Smooth muscle cell (in vitro differentiated cells): Measurements from ENCODE around the gene SPRN. TPM values are rescaled to one million over a fixed set of nuclear protein-coding genes. Genes with fewer than 3 reads are reported as not detected.

Experiments
- DNase-seq: peaks from one replicate; lab custom pipeline; 2025; ENCODE audit not compliant: unreplicated experiment; lab: John Stamatoyannopoulos, UW
- H2AFZ ChIP-seq: fragments of 200-600 bp; sonication (generic); 2 replicates; pipeline ENCODE4 v1.6.0; 2016; ENCODE audit warnings: antibody characterized with exemption, low read depth, mild to moderate bottlenecking
- H3F3A ChIP-seq: fragments of 200-600 bp; sonication (generic); 2 replicates; pipeline ENCODE4 v1.6.0; 2017; ENCODE audit warnings: antibody characterized with exemption, low read depth
- H3K27ac ChIP-seq: fragments of 200-600 bp; sonication (generic); 2 replicates; pipeline ENCODE4 v1.5.1; 2016; ENCODE audit warnings: low read depth, mild to moderate bottlenecking
- H3K27me3 ChIP-seq: fragments of 200-600 bp; sonication (generic); 2 replicates; pipeline ENCODE4 v1.6.1; 2016; ENCODE audit warnings: low read depth, mild to moderate bottlenecking
- H3K36me3 ChIP-seq: fragments of 200-600 bp; sonication (generic); 2 replicates; pipeline ENCODE4 v1.5.1; 2016; ENCODE audit warnings: low read depth
- H3K4me1 ChIP-seq: fragments of 200-600 bp; sonication (generic); 2 replicates; pipeline ENCODE4 v1.5.1; 2016; ENCODE audit warnings: low read depth
- H3K4me2 ChIP-seq: fragments of 200-600 bp; sonication (generic); 2 replicates; pipeline ENCODE4 v1.6.0; 2016; ENCODE audit warnings: mild to moderate bottlenecking
- H3K4me3 ChIP-seq: fragments of 200-600 bp; sonication (generic); 2 replicates; pipeline ENCODE4 v1.5.1; 2016; ENCODE audit warnings: mild to moderate bottlenecking
- H3K79me2 ChIP-seq: fragments of 200-600 bp; sonication (generic); 2 replicates; pipeline ENCODE4 v1.6.0; 2016; ENCODE audit warnings: low read depth, mild to moderate bottlenecking
- H3K9ac ChIP-seq: fragments of 200-600 bp; sonication (generic); 2 replicates; pipeline ENCODE4 v1.6.0; 2016; ENCODE audit warnings: low read depth
- H3K9me3 ChIP-seq: fragments of 200-600 bp; sonication (generic); replicated peaks from 2 replicates; pipeline ENCODE4 v1.5.1; 2016; ENCODE audit warnings: low read depth
- H4K20me1 ChIP-seq: fragments of 200-600 bp; sonication (generic); 2 replicates; pipeline ENCODE4 v1.6.0; 2016; ENCODE audit warnings: low read depth
- WGBS: methylation state at CpG from one replicate; pipeline ENCODE4 v1.1.7; 2016; ENCODE audit warnings: low lambda C conversion rate; 5-methylcytosine and 5-hydroxymethylcytosine counted together
- polyA plus RNA-seq: library from polyadenylated mRNA; unstranded; fragments of >200 nt; fragmentation: Nextera tagmentation; extraction: Ambion mirVana; gene quantifications from 2 replicates; pipeline ENCODE4 v1.2.1, GENCODE V29; 2016
- total RNA-seq: library from RNA; depleted of rRNA; stranded (reverse); fragments of >200 nt; gene quantifications from 2 replicates; pipeline ENCODE4 v1.2.3, GENCODE V29; 2014
- TF ChIP-seq, protein P1 (sequence below): fragments of 200-600 bp; sonication (generic); IDR thresholded peaks from 2 replicates; pipeline ENCODE4 v1.5.1; 2017; ENCODE audit warnings: borderline replicate concordance, mild to moderate bottlenecking, antibody characterized with exemption; ENCODE audit not compliant: insufficient read depth, poor library complexity, severe bottlenecking

SPRN gene
- total and polyA plus RNA-seq, 2 experiments from 2014 or later = 0.13 to 1.00 TPM

DNA sequence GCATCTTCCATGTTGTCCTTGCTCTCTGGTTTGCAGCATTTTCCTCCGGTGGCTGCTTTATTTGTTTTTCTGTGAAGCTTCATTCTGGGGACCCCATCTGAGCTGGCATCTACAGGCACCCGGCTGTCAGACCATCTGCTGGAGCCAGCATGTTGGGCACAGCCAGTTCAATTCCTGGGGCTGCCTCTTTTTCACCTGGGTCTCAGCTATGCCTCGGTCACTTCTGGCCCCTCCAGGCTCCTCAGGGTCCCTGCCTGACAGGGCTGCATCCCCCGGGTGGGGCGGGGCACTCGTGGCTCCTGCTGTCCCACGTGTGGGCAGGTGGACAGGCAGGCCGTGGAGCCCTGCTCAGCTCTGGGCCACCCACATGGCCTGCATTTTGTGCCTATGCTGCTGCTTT lies 37.4 kb upstream of the SPRN start:
- no peaks in the 10 kb centered on the region for H3K4me1 ChIP-seq
- H4K20me1 ChIP-seq = no peaks in the 10 kb centered on the region
- no peak overlapping the region for H3K4me3 ChIP-seq
- TF ChIP-seq, protein P1, sequence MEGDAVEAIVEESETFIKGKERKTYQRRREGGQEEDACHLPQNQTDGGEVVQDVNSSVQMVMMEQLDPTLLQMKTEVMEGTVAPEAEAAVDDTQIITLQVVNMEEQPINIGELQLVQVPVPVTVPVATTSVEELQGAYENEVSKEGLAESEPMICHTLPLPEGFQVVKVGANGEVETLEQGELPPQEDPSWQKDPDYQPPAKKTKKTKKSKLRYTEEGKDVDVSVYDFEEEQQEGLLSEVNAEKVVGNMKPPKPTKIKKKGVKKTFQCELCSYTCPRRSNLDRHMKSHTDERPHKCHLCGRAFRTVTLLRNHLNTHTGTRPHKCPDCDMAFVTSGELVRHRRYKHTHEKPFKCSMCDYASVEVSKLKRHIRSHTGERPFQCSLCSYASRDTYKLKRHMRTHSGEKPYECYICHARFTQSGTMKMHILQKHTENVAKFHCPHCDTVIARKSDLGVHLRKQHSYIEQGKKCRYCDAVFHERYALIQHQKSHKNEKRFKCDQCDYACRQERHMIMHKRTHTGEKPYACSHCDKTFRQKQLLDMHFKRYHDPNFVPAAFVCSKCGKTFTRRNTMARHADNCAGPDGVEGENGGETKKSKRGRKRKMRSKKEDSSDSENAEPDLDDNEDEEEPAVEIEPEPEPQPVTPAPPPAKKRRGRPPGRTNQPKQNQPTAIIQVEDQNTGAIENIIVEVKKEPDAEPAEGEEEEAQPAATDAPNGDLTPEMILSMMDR = no peak
- no peaks in the 10 kb centered on the region for H3K79me2 ChIP-seq
- H2AFZ ChIP-seq = no peak overlapping the region
- DNase-seq = no peak
- peaks cover 9% of the 10 kb centered on the region for H3K9me3 ChIP-seq
- H3K36me3 ChIP-seq = no peaks in the 10 kb centered on the region
- H3K27me3 ChIP-seq = no peaks in the 10 kb centered on the region
- no peak overlapping the region for H3K27ac ChIP-seq
- no peak overlapping the region for H3K9ac ChIP-seq
- no peaks in the 10 kb centered on the region for H3F3A ChIP-seq
- H3K4me2 ChIP-seq = no peak overlapping the region
- 76% methylated on average over 8 of the region's 8 CpGs for WGBS

DNA sequence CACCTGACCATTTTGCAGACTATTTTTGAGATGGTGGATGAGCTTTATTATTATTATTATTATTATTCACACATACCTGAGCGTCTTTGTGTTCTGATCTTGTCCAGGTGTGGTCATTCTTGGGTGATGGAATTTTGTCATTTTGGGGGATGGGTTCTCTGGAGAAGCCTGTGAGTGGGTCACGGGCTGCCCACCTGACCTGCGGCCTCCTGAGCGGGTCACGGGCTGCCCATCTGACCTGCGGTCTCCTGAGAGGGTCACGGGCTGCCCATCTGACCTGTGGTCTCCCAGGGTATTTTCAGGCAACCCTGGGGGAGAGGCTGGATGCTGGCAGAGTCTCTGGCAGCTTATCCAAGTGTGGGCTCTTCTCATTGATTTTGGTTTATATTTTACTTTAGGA lies 36.6 kb upstream of the SPRN start:
- no peak overlapping the region for H3K9ac ChIP-seq
- H2AFZ ChIP-seq = no peak overlapping the region
- no peaks in the 10 kb centered on the region for H4K20me1 ChIP-seq
- H3K4me1 ChIP-seq = no peaks in the 10 kb centered on the region
- peaks cover 9% of the 10 kb centered on the region for H3K9me3 ChIP-seq
- TF ChIP-seq, protein P1 = no peak
- no peak overlapping the region for H3K27ac ChIP-seq
- H3K4me3 ChIP-seq = no peak overlapping the region
- WGBS = 94% methylated on average over 7 of the region's 7 CpGs
- no peaks in the 10 kb centered on the region for H3K79me2 ChIP-seq
- H3K27me3 ChIP-seq = no peaks in the 10 kb centered on the region
- no peak for DNase-seq
- H3K4me2 ChIP-seq = no peak overlapping the region
- no peaks in the 10 kb centered on the region for H3K36me3 ChIP-seq
- H3F3A ChIP-seq = no peaks in the 10 kb centered on the region

DNA sequence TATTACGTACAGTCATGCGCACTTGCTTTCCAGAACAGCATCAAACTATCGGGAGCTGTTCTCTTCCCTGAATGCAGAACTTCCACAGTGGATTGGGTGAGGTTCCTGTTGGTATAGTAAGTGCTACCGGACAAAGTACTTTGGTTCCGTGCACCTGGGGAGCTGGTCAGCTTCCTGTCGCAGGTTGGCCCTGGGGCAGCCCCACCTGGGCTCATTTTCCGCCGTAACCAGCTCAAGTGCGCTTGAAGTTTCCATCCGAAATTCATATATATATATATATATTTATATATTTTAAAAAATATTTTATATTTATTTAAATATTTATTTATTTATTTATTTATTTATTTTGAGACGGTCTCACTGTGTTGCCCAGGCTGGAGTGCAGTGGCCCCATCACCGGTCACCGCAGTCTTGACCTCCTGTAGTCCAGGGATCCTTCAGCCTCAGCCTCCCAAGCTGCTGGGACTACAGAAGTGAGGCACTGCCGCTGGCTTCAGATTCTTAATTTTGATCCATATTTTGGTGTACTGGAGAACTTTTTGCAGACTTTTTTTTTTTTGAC lies 35.9 kb upstream of the SPRN start:
- Histone ChIP-seq H2AFZ (no peak overlapping the region), H3K79me2 (no peaks in the 10 kb centered on the region), H3K4me3 (no peak overlapping the region), H3K4me1 (no peaks in the 10 kb centered on the region), H4K20me1 (no peaks in the 10 kb centered on the region), H3F3A (no peaks in the 10 kb centered on the region), H3K9ac (no peak overlapping the region), H3K36me3 (no peaks in the 10 kb centered on the region), H3K9me3 (peaks cover 9% of the 10 kb centered on the region), H3K4me2 (no peak overlapping the region), H3K27ac (no peak overlapping the region), H3K27me3 (no peaks in the 10 kb centered on the region)
- DNase-seq = no peak
- TF ChIP-seq, protein P1 = no peak
- 94% methylated on average over 14 of the region's 14 CpGs for WGBS

DNA sequence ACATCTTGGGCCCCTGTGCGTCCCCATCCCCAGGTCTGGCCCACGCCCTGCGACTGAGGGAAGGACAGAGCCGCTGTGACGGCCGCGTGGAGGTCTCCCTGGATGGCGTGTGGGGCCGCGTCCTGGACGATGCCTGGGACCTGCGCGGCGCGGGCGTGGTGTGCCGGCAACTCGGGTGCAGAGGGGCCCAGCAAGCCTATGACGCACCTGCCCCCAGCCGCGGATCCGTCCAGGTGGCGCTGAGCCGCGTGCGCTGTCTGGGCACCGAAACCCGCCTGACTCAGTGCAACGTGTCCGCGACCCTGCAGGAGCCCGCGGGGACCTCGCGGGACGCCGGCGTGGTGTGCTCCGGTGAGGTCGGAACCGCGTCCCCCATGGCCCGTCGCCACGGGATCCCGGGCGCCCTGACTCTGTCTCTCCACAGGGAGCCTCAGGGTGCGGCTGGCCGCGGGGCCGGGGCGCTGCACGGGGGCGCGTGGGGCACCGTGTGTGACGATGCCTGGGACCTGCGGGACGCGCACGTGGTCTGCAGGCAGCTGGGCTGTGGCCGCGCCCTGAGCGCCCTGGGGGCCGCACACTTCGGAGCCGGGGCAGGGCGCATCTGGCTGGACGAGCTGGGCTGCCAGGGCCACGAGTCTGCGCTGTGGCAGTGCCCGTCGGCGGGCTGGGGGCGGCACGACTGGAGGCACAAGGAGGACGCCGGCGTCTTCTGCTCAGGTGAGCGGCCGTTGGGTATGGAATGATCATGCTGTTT lies 35.2 kb upstream of the SPRN start:
- no peak overlapping the region for H2AFZ ChIP-seq
- no peak overlapping the region for H3K9ac ChIP-seq
- H3K4me2 ChIP-seq = no peak overlapping the region
- H3K27ac ChIP-seq = no peak overlapping the region
- TF ChIP-seq, protein P1 = no peak
- H3K9me3 ChIP-seq = peaks cover 9% of the 10 kb centered on the region
- no peaks in the 10 kb centered on the region for H3K27me3 ChIP-seq
- no peaks in the 10 kb centered on the region for H3K79me2 ChIP-seq
- no peak for DNase-seq
- H3F3A ChIP-seq = no peaks in the 10 kb centered on the region
- WGBS = 93% methylated on average over 44 of the region's 81 CpGs
- H3K4me3 ChIP-seq = no peak overlapping the region
- no peaks in the 10 kb centered on the region for H3K36me3 ChIP-seq
- no peaks in the 10 kb centered on the region for H4K20me1 ChIP-seq
- no peaks in the 10 kb centered on the region for H3K4me1 ChIP-seq
